B cell (primary cell): ENCODE data around the gene TSC2. TPM values are rescaled to one million over a fixed set of nuclear protein-coding genes. Genes with fewer than 3 reads are reported as not detected.

Experiments used
- ATAC-seq: fragments of 200-7000 bp; cut with Tn5 transposase; one replicate; pipeline ENCODE4 v1.10.0; 2021; ENCODE audit warnings: low read depth, mild to moderate bottlenecking, moderate number of reproducible peaks, moderate library complexity
- CTCF ChIA-PET: fragments of 350-600 bp; sonication (Branson Sonifier 250); formaldehyde crosslinking; loops from one replicate; lab custom pipeline; 2021; ENCODE audit warnings: antibody characterized with exemption, inconsistent platforms; lab: Charles Lee
- POLR2A ChIA-PET: fragments of 350-600 bp; sonication (Branson Sonifier 250); formaldehyde crosslinking; loops from one replicate; lab custom pipeline; 2021; ENCODE audit warnings: antibody characterized with exemption; lab: Charles Lee
- DNase-seq: peaks from one replicate; pipeline ENCODE4 v3.0.0; 2013
- H2AFZ ChIP-seq: 2 replicates; pipeline ENCODE4 v1.6.1; 2012; ENCODE audit warnings: mild to moderate bottlenecking, low read depth, low read length; ENCODE audit not compliant: insufficient read depth, poor library complexity, severe bottlenecking
- H3K27ac ChIP-seq, 2 donors: 1 replicate in 1 of 2; 2 replicates in 1 of 2; pipeline ENCODE4 v1.5.1; 2012 to 2013; ENCODE audit warnings: low read length in 2 of 2, mild to moderate bottlenecking in 2 of 2, moderate library complexity in 1 of 2
- H3K27me3 ChIP-seq, 4 experiments: fragments of 200-600 bp in 1 of 4; sonication (generic) in 1 of 4; replicated peaks in 1 of 4; 1 replicate in 2 of 4; 2 replicates in 2 of 4; pipeline versions ENCODE4 v1.6.1 to v1.7.0; 2013 to 2016; ENCODE audit warnings: low read length in 3 of 4, mild to moderate bottlenecking in 2 of 4, mixed read lengths in 1 of 4, moderate library complexity in 1 of 4; ENCODE audit not compliant: insufficient read depth in 4 of 4, control insufficient read depth in 3 of 4; ENCODE audit errors: control extremely low read depth in 1 of 4
- H3K36me3 ChIP-seq, 2 experiments: replicated peaks in 1 of 2; 1 replicate in 1 of 2; 2 replicates in 1 of 2; pipeline versions ENCODE4 v1.6.1 to v1.7.1; 2013; ENCODE audit warnings: low read length in 1 of 2; ENCODE audit not compliant: insufficient read depth in 2 of 2, control insufficient read depth in 1 of 2; ENCODE audit errors: control extremely low read depth in 1 of 2, extremely low read depth in 1 of 2
- H3K4me1 ChIP-seq, 2 donors: fragments of 200-600 bp in 1 of 2; sonication (generic) in 1 of 2; 1 replicate in 1 of 2; 2 replicates in 1 of 2; pipeline versions ENCODE4 v1.5.1 to v1.6.1; 2013 to 2017; ENCODE audit warnings: low read length in 2 of 2; ENCODE audit not compliant: control insufficient read depth in 2 of 2, insufficient read depth in 2 of 2
- H3K4me2 ChIP-seq: replicated peaks from 2 replicates; pipeline ENCODE3; 2012; ENCODE audit warnings: mild to moderate bottlenecking, low read depth, low read length; ENCODE audit not compliant: poor library complexity, severe bottlenecking
- H3K4me3 ChIP-seq, 5 experiments: fragments of 200-600 bp in 1 of 5; sonication (generic) in 1 of 5; 1 replicate in 3 of 5; 2 replicates in 2 of 5; pipeline versions ENCODE4 v1.5.1 to v1.7.0; 2011 to 2016; ENCODE audit warnings: low read length in 4 of 5, mild to moderate bottlenecking in 4 of 5, low read depth in 2 of 5, control low read depth in 1 of 5, moderate library complexity in 1 of 5; ENCODE audit not compliant: insufficient read depth in 1 of 5; ENCODE audit errors: control extremely low read depth in 1 of 5, extremely low read depth in 1 of 5
- H3K79me2 ChIP-seq: fragments of 200-600 bp; sonication (generic); one replicate; pipeline ENCODE4 v1.6.0; 2016; ENCODE audit warnings: low read length; ENCODE audit not compliant: control insufficient read depth, insufficient read depth
- H3K9ac ChIP-seq: fragments of 200-600 bp; sonication (generic); 2 replicates; pipeline ENCODE4 v1.6.1; 2017; ENCODE audit warnings: mild to moderate bottlenecking, low read length, moderate library complexity
- H3K9me3 ChIP-seq, 3 donors: one replicate each; pipeline versions ENCODE4 v1.6.1 to v1.7.1; 2013; ENCODE audit warnings: low read length in 2 of 3; ENCODE audit not compliant: control insufficient read depth in 2 of 3, insufficient read depth in 1 of 3; ENCODE audit errors: control extremely low read depth in 1 of 3
- H4K20me1 ChIP-seq: 2 replicates; pipeline ENCODE4 v1.6.0; 2012; ENCODE audit warnings: mild to moderate bottlenecking, low read length; ENCODE audit not compliant: insufficient read depth, control insufficient read depth, poor library complexity, severe bottlenecking
- H3K27ac Mint-ChIP-seq: one replicate; pipeline ENCODE4 v1.8.0; 2021; ENCODE audit warnings: mixed read lengths
- H3K27me3 Mint-ChIP-seq: one replicate; pipeline ENCODE4 v1.8.0; 2021; ENCODE audit warnings: mixed read lengths
- H3K4me1 Mint-ChIP-seq: one replicate; pipeline ENCODE4 v1.8.0; 2021; ENCODE audit warnings: mixed read lengths
- H3K4me3 Mint-ChIP-seq: one replicate; pipeline ENCODE4 v1.8.0; 2021; ENCODE audit warnings: mixed read lengths
- H3K9me3 Mint-ChIP-seq: one replicate; pipeline ENCODE4 v1.8.0; 2022; ENCODE audit warnings: mixed read lengths; ENCODE audit not compliant: insufficient read depth
- CTCF ChIP-seq: fragments of 200-600 bp; IDR thresholded peaks from one replicate; pipeline ENCODE4 v1.8.0; 2022; ENCODE audit warnings: antibody characterized with exemption, mild to moderate bottlenecking
- EZH2 ChIP-seq: IDR thresholded peaks from 2 replicates; pipeline ENCODE4 v1.6.1; 2012; ENCODE audit warnings: borderline replicate concordance, low read depth, mild to moderate bottlenecking, moderate library complexity, low read length; ENCODE audit not compliant: insufficient read depth, poor library complexity, severe bottlenecking
- WGBS: methylation state at CpG from one replicate; pipeline ENCODE4 v1.1.5; 2013; ENCODE audit warnings: missing lambda C conversion rate; ENCODE audit not compliant: insufficient coverage; 5-methylcytosine and 5-hydroxymethylcytosine counted together
- intact Hi-C: fragments of 100-400 bp; cut with micrococcal nuclease; formaldehyde crosslinking; loops from one replicate; pipeline ENCODE4 v1.10.0; 2022
- polyA plus RNA-seq: library from polyadenylated mRNA; depleted of rRNA; stranded (reverse); fragments of >200 nt; gene quantifications from 2 replicates; pipeline ENCODE4 v1.2.3, GENCODE V29; 2012
- total RNA-seq, 2 donors: library from RNA; stranded (reverse); fragments of 120-200 nt in 1 of 2; gene quantifications; 1 replicate in 1 of 2; 2 replicates in 1 of 2; pipeline versions ENCODE4 v1.2.3 to v1.2.4, GENCODE V29; 2013 to 2022

TSC2 gene
- total and polyA plus RNA-seq, 2 donors (not counting 1 experiment from before 2014, with no cell fraction given) = 128 to 194 TPM

GRCh38 chr16:2054543-2055245 is 6.9 kb downstream of the TSC2 start:
- Mint-ChIP-seq H3K4me1 (no peaks in the 10 kb centered on the region), H3K9me3 (no peaks in the 10 kb centered on the region), H3K4me3 (no peak overlapping the region), H3K27me3 (no peaks in the 10 kb centered on the region), H3K27ac (no peak overlapping the region)
- DNase-seq (no peak), ATAC-seq (no peak)
- peaks cover 22% of the 10 kb centered on the region for H3K79me2 ChIP-seq
- ChIA-PET POLR2A (no interaction called here), CTCF (no interaction called here)
- no peak overlapping the region for H2AFZ ChIP-seq
- H3K4me3 ChIP-seq = no peak overlapping the region
- no peaks in the 10 kb centered on the region for H3K27me3 ChIP-seq
- intact Hi-C loops = no loop called here
- H3K27ac ChIP-seq = no peak overlapping the region
- WGBS = 91% methylated on average over 24 of the region's 29 CpGs
- H3K4me1 ChIP-seq = no peaks in the 10 kb centered on the region
- no peaks in the 10 kb centered on the region for H3K9me3 ChIP-seq
- no peak overlapping the region for H3K4me2 ChIP-seq
- no peak overlapping the region for H3K9ac ChIP-seq
- H3K36me3 ChIP-seq = peaks cover 0 to 54% of the 10 kb centered on the region in 2 experiments
- no peaks in the 10 kb centered on the region for H4K20me1 ChIP-seq
- TF ChIP-seq EZH2 (no peak), CTCF (no peak)

- no peak for ATAC-seq
- H3K4me1 ChIP-seq = no peaks in the 10 kb centered on the region
- H3K4me1 Mint-ChIP-seq = no peaks in the 10 kb centered on the region
Measured at GRCh38 chr16:2056077-2056476, 8.3 kb downstream of the TSC2 start.

More at GRCh38 chr16:2056077-2056476, 8.3 kb downstream of the TSC2 start:
- intact Hi-C loops = no loop called here
- DNase-seq = no peak
- Histone ChIP-seq H3K4me2 (no peak overlapping the region), H3K27ac (no peak overlapping the region), H3K9me3 (no peaks in the 10 kb centered on the region), H4K20me1 (no peaks in the 10 kb centered on the region), H3K4me3 (no peak overlapping the region), H3K27me3 (no peaks in the 10 kb centered on the region), H3K36me3 (peaks cover 0 to 51% of the 10 kb centered on the region in 2 experiments), H3K79me2 (peaks cover 9% of the 10 kb centered on the region), H3K9ac (no peak overlapping the region), H2AFZ (no peak overlapping the region)
- 87% methylated on average over 14 of the region's 15 CpGs for WGBS
- no peak overlapping the region for H3K27ac Mint-ChIP-seq
- H3K4me3 Mint-ChIP-seq = no peak overlapping the region
- ChIA-PET POLR2A (no interaction called here), CTCF (interaction anchor here (1.0 to 1.8 kb wide), 3 partner anchors 8 to 84 kb away, joined by 3 to 8 read pairs (median 4); partner anchors contain the start of genes NTHL1 and TSC2)
- no peak for TF ChIP-seq CTCF
- TF ChIP-seq EZH2 = no peak
- H3K9me3 Mint-ChIP-seq = no peaks in the 10 kb centered on the region
- no peaks in the 10 kb centered on the region for H3K27me3 Mint-ChIP-seq
